Measurements from ENCODE around the gene ABAT.

DNA sequence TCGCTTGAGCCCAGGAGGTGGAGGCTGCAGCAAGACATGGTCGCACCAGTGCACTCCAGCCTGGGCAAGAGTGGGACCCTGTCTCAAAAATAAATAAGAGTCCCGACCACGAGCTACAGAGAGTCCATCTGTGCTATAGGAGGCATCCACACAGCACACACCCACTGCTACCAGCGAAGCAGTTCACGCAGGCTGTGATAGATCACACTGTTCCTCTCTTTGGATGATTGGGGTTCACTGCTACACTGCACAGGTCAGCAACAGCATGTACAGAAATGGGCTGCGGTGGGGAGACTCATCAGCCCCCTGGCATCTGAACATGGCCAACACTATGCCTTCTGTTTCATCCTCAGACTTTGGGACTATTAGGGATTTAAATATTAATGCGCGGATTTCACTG is 157.0 kb downstream of the ABAT start:
- TF ChIP-seq, protein P1, sequence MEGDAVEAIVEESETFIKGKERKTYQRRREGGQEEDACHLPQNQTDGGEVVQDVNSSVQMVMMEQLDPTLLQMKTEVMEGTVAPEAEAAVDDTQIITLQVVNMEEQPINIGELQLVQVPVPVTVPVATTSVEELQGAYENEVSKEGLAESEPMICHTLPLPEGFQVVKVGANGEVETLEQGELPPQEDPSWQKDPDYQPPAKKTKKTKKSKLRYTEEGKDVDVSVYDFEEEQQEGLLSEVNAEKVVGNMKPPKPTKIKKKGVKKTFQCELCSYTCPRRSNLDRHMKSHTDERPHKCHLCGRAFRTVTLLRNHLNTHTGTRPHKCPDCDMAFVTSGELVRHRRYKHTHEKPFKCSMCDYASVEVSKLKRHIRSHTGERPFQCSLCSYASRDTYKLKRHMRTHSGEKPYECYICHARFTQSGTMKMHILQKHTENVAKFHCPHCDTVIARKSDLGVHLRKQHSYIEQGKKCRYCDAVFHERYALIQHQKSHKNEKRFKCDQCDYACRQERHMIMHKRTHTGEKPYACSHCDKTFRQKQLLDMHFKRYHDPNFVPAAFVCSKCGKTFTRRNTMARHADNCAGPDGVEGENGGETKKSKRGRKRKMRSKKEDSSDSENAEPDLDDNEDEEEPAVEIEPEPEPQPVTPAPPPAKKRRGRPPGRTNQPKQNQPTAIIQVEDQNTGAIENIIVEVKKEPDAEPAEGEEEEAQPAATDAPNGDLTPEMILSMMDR (IDR thresholded peaks at IDR 0.05) = no peak
- TF ChIP-seq EP300 (IDR thresholded peaks at IDR 0.05) = no peak

Data from esophagus muscularis mucosa (tissue), 3 donors.